GM10847 (cell line): ENCODE data around the gene FBRSL1.

Experiments used
- POLR2A ChIP-seq: IDR thresholded peaks from 2 replicates; pipeline ENCODE4 v1.6.1; 2011; ENCODE audit not compliant: insufficient read length; ENCODE audit errors: extremely low read depth

FBRSL1 gene

GRCh38 chr12:132462788-132463187 lies 27.2 kb upstream of the FBRSL1 start:
- no peak for TF ChIP-seq POLR2A

- TF ChIP-seq POLR2A: no peak
These were observed 25.1 kb upstream of the FBRSL1 start for GRCh38 chr12:132464820-132465219.

GRCh38 chr12:132465269-132466190 lies 24.4 kb upstream of the FBRSL1 start:
- TF ChIP-seq POLR2A: no peak

GRCh38 chr12:132466241-132467201 lies 23.4 kb upstream of the FBRSL1 start:
- no peak for TF ChIP-seq POLR2A

GRCh38 chr12:132467511-132467910 lies 22.4 kb upstream of the FBRSL1 start:
- no peak for TF ChIP-seq POLR2A

GRCh38 chr12:132469423-132469822 lies 20.5 kb upstream of the FBRSL1 start:
- no peak for TF ChIP-seq POLR2A

- no peak for TF ChIP-seq POLR2A
These were observed 19.6 kb upstream of the FBRSL1 start for GRCh38 chr12:132470397-132470796.

GRCh38 chr12:132471011-132471857 lies 18.7 kb upstream of the FBRSL1 start:
- TF ChIP-seq POLR2A: no peak

- no peak for TF ChIP-seq POLR2A
These were observed 18.1 kb upstream of the FBRSL1 start for GRCh38 chr12:132471858-132472255.

- no peak for TF ChIP-seq POLR2A
These were observed 17.6 kb upstream of the FBRSL1 start for GRCh38 chr12:132472386-132472785.

- TF ChIP-seq POLR2A: no peak
These were observed 15.7 kb upstream of the FBRSL1 start for GRCh38 chr12:132474237-132474741.

GRCh38 chr12:132475304-132476037 lies 14.5 kb upstream of the FBRSL1 start:
- no peak for TF ChIP-seq POLR2A

- no peak for TF ChIP-seq POLR2A
These were observed 13.9 kb upstream of the FBRSL1 start for GRCh38 chr12:132476038-132476414.

GRCh38 chr12:132476421-132476820 lies 13.5 kb upstream of the FBRSL1 start:
- TF ChIP-seq POLR2A: no peak
